K562 (cell line): ENCODE results near the gene HTR1D. TPM values are rescaled to one million over a fixed set of nuclear protein-coding genes. Genes with fewer than 3 reads are reported as not detected.

Experiments used
- C11orf30 ChIP-seq: fragments of 450-650 bp; IDR thresholded peaks from 2 replicates; pipeline ENCODE4 v1.6.1; 2016; ENCODE audit warnings: low read depth, mild to moderate bottlenecking
- CEBPG ChIP-seq, 3 experiments: fragments of 200-800 bp in 1 of 3; sonication (Bioruptor generic) in 1 of 3; sonication (generic) in 1 of 3; formaldehyde crosslinking in 1 of 3; IDR thresholded peaks in 2 of 3; conservative IDR thresholded peaks in 1 of 3; 2 replicates each; pipeline versions ENCODE4 v1.6.1 to v1.8.0; 2016 to 2022; ENCODE audit warnings: missing compliant biosample characterization in 2 of 3, missing genetic modification characterization in 2 of 3, mild to moderate bottlenecking in 1 of 3, missing genetic modification reagents in 1 of 3
- CHCHD3 ChIP-seq: fragments of 250-450 bp; sonication (Bioruptor Pico); IDR thresholded peaks from 2 replicates; pipeline ENCODE4 v2.1.2; 2022; ENCODE audit warnings: mild to moderate bottlenecking
- FOXK2 ChIP-seq, 2 experiments: fragments of 450-650 bp; IDR thresholded peaks in 1 of 2; conservative IDR thresholded peaks in 1 of 2; 2 replicates each; pipeline ENCODE4 v1.6.1; 2016; ENCODE audit warnings: low read depth in 2 of 2, mild to moderate bottlenecking in 1 of 2
- TBL1XR1 ChIP-seq, 2 experiments: IDR thresholded peaks; 2 replicates each; pipeline ENCODE4 v1.6.1; 2012; ENCODE audit warnings: improper control_type of control experiment in 2 of 2, low read length in 2 of 2, mild to moderate bottlenecking in 1 of 2
- ZBTB1 ChIP-seq: sonication (generic); formaldehyde crosslinking; IDR thresholded peaks from 2 replicates; pipeline ENCODE4 v1.8.1; 2023; ENCODE audit warnings: missing genetic modification reagents, low read depth, mild to moderate bottlenecking, borderline replicate concordance
- ZNF316 ChIP-seq: fragments of 450-650 bp; IDR thresholded peaks from 2 replicates; pipeline ENCODE4 v1.6.1; 2016
- ZNF384 ChIP-seq: IDR thresholded peaks from 2 replicates; pipeline ENCODE4 v1.6.1; 2012; ENCODE audit warnings: low read depth, low read length, improper control_type of control experiment
- polyA plus RNA-seq, 8 experiments: library from polyadenylated mRNA; depleted of rRNA in 4 of 8; stranded (reverse) in 5 of 8; unstranded in 3 of 8; fragments of >200 nt; fragmentation: Nextera tagmentation in 2 of 8; fragmentation: Illumina TruSeq in 1 of 8; extraction: Ambion mirVana in 2 of 8; extraction: Trizol in 1 of 8; gene quantifications; 2 replicates each; pipeline versions ENCODE4 v1.2.1 to v1.2.3, GENCODE V29; 2011 to 2014; ENCODE audit warnings: inconsistent platforms in 1 of 8, missing spikeins in 1 of 8
- total RNA-seq, 7 experiments: library from RNA; depleted of rRNA in 6 of 7; stranded (reverse); fragments of >200 nt in 6 of 7; fragmentation: Illumina TruSeq in 2 of 7; extraction: Trizol in 2 of 7; gene quantifications; 2 replicates each; pipeline versions ENCODE4 v1.2.1 to v1.2.3, GENCODE V29; 2011 to 2021; ENCODE audit warnings: low replicate concordance in 1 of 7
- TF ChIP-seq, protein P1 (sequence below): fragments of 450-650 bp; IDR thresholded peaks from 2 replicates; pipeline ENCODE4 v1.6.1; 2016; ENCODE audit warnings: mild to moderate bottlenecking, moderate library complexity
- TF ChIP-seq, protein P2 (sequence below), 2 experiments: fragments of 450-650 bp; IDR thresholded peaks; 2 replicates each; pipeline ENCODE4 v1.6.1; 2018; ENCODE audit warnings: mild to moderate bottlenecking in 2 of 2, low read depth in 1 of 2; ENCODE audit not compliant: partially characterized antibody in 2 of 2

The HTR1D gene
- total and polyA plus RNA-seq, 9 of the 15 experiments (the other 6 are each of a cell fraction or from before 2014, with no cell fraction given), result 0.03 to 0.09 (median 0.04) TPM; not detected in 4

DNA sequence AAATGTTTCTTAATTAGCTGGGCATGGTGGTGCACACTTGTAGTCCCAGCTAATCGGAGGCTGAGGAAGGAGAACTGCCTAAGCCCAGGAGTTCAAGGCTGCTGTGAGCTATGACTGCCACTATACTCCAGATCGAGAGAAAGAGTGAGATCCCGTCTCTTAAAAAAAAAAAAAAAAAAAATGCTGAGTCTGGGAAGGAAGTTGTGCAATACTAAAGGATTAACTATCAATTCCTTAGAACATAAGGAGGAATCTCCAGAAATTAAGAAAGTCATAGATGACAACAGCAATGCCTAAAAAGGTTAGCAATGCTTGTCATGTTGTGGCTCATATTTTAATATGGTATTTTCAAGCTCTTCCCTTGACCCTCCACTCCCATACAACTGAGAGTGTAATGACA, 53.9 kb downstream of the HTR1D start (continued):
- TF ChIP-seq, protein P1, sequence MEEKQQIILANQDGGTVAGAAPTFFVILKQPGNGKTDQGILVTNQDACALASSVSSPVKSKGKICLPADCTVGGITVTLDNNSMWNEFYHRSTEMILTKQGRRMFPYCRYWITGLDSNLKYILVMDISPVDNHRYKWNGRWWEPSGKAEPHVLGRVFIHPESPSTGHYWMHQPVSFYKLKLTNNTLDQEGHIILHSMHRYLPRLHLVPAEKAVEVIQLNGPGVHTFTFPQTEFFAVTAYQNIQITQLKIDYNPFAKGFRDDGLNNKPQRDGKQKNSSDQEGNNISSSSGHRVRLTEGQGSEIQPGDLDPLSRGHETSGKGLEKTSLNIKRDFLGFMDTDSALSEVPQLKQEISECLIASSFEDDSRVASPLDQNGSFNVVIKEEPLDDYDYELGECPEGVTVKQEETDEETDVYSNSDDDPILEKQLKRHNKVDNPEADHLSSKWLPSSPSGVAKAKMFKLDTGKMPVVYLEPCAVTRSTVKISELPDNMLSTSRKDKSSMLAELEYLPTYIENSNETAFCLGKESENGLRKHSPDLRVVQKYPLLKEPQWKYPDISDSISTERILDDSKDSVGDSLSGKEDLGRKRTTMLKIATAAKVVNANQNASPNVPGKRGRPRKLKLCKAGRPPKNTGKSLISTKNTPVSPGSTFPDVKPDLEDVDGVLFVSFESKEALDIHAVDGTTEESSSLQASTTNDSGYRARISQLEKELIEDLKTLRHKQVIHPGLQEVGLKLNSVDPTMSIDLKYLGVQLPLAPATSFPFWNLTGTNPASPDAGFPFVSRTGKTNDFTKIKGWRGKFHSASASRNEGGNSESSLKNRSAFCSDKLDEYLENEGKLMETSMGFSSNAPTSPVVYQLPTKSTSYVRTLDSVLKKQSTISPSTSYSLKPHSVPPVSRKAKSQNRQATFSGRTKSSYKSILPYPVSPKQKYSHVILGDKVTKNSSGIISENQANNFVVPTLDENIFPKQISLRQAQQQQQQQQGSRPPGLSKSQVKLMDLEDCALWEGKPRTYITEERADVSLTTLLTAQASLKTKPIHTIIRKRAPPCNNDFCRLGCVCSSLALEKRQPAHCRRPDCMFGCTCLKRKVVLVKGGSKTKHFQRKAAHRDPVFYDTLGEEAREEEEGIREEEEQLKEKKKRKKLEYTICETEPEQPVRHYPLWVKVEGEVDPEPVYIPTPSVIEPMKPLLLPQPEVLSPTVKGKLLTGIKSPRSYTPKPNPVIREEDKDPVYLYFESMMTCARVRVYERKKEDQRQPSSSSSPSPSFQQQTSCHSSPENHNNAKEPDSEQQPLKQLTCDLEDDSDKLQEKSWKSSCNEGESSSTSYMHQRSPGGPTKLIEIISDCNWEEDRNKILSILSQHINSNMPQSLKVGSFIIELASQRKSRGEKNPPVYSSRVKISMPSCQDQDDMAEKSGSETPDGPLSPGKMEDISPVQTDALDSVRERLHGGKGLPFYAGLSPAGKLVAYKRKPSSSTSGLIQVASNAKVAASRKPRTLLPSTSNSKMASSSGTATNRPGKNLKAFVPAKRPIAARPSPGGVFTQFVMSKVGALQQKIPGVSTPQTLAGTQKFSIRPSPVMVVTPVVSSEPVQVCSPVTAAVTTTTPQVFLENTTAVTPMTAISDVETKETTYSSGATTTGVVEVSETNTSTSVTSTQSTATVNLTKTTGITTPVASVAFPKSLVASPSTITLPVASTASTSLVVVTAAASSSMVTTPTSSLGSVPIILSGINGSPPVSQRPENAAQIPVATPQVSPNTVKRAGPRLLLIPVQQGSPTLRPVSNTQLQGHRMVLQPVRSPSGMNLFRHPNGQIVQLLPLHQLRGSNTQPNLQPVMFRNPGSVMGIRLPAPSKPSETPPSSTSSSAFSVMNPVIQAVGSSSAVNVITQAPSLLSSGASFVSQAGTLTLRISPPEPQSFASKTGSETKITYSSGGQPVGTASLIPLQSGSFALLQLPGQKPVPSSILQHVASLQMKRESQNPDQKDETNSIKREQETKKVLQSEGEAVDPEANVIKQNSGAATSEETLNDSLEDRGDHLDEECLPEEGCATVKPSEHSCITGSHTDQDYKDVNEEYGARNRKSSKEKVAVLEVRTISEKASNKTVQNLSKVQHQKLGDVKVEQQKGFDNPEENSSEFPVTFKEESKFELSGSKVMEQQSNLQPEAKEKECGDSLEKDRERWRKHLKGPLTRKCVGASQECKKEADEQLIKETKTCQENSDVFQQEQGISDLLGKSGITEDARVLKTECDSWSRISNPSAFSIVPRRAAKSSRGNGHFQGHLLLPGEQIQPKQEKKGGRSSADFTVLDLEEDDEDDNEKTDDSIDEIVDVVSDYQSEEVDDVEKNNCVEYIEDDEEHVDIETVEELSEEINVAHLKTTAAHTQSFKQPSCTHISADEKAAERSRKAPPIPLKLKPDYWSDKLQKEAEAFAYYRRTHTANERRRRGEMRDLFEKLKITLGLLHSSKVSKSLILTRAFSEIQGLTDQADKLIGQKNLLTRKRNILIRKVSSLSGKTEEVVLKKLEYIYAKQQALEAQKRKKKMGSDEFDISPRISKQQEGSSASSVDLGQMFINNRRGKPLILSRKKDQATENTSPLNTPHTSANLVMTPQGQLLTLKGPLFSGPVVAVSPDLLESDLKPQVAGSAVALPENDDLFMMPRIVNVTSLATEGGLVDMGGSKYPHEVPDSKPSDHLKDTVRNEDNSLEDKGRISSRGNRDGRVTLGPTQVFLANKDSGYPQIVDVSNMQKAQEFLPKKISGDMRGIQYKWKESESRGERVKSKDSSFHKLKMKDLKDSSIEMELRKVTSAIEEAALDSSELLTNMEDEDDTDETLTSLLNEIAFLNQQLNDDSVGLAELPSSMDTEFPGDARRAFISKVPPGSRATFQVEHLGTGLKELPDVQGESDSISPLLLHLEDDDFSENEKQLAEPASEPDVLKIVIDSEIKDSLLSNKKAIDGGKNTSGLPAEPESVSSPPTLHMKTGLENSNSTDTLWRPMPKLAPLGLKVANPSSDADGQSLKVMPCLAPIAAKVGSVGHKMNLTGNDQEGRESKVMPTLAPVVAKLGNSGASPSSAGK, result no peak
- TF ChIP-seq, protein P2, sequence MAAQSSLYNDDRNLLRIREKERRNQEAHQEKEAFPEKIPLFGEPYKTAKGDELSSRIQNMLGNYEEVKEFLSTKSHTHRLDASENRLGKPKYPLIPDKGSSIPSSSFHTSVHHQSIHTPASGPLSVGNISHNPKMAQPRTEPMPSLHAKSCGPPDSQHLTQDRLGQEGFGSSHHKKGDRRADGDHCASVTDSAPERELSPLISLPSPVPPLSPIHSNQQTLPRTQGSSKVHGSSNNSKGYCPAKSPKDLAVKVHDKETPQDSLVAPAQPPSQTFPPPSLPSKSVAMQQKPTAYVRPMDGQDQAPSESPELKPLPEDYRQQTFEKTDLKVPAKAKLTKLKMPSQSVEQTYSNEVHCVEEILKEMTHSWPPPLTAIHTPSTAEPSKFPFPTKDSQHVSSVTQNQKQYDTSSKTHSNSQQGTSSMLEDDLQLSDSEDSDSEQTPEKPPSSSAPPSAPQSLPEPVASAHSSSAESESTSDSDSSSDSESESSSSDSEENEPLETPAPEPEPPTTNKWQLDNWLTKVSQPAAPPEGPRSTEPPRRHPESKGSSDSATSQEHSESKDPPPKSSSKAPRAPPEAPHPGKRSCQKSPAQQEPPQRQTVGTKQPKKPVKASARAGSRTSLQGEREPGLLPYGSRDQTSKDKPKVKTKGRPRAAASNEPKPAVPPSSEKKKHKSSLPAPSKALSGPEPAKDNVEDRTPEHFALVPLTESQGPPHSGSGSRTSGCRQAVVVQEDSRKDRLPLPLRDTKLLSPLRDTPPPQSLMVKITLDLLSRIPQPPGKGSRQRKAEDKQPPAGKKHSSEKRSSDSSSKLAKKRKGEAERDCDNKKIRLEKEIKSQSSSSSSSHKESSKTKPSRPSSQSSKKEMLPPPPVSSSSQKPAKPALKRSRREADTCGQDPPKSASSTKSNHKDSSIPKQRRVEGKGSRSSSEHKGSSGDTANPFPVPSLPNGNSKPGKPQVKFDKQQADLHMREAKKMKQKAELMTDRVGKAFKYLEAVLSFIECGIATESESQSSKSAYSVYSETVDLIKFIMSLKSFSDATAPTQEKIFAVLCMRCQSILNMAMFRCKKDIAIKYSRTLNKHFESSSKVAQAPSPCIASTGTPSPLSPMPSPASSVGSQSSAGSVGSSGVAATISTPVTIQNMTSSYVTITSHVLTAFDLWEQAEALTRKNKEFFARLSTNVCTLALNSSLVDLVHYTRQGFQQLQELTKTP (IDR thresholded peaks at IDR 0.05; ENCODE audit: low read depth in 1 of 2, partially characterized antibody in 2 of 2), result no peak
- no peak for TF ChIP-seq CHCHD3 (CRISPR knock-in tag)
- TF ChIP-seq TBL1XR1 (IDR thresholded peaks at IDR 0.05; ENCODE audit: low read length in 2 of 2), result no peak
- no peak for TF ChIP-seq FOXK2 (conservative IDR thresholded peaks at IDR 0.05 in 1 of 2, IDR thresholded peaks at IDR 0.05 in 1 of 2; ENCODE audit: low read depth in 2 of 2)
- TF ChIP-seq ZNF384, result peak; percentile 61
- peak; percentile 50; the same call in 1 of the 2 replicates for TF ChIP-seq C11orf30
- TF ChIP-seq ZNF316, result peak; percentile 72
- TF ChIP-seq CEBPG (CRISPR knock-in tag; IDR thresholded peaks at IDR 0.05), result peak; percentile 43; the same call in 1 of the 2 replicates
- peak; percentile 79 to 83 for TF ChIP-seq CEBPG (tag; conservative IDR thresholded peaks at IDR 0.05 in 1 of 2, IDR thresholded peaks at IDR 0.05 in 1 of 2)
- no peak for TF ChIP-seq ZBTB1 (CRISPR knock-in tag)
